Muscle layer of duodenum (tissue), 2 donors: ENCODE measurements around the gene GPRIN3.
"Not testable (repeated sequence)": the region's sequence is repeated elsewhere in the genome, so short reads cannot be mapped to it uniquely, and the experiment has no call there.

ENCODE experiments used
- H3K27ac ChIP-seq: one replicate; pipeline ENCODE4 v1.7.0; 2013; ENCODE audit warnings: mild to moderate bottlenecking, low read length
- H3K27me3 ChIP-seq: one replicate; pipeline ENCODE4 v1.7.0; 2013; ENCODE audit warnings: low read depth, mild to moderate bottlenecking, control low read depth, low read length
- H3K36me3 ChIP-seq, 2 donors: one replicate each; pipeline ENCODE4 v1.7.0; 2013; ENCODE audit warnings: low read length in 2 of 2, control low read depth in 1 of 2, mild to moderate bottlenecking in 1 of 2; ENCODE audit not compliant: insufficient read depth in 2 of 2, control insufficient read depth in 1 of 2
- H3K4me1 ChIP-seq, 2 donors: one replicate each; pipeline ENCODE4 v1.7.0; 2013; ENCODE audit warnings: low read length in 2 of 2, mild to moderate bottlenecking in 2 of 2, control low read depth in 1 of 2, moderate library complexity in 1 of 2; ENCODE audit not compliant: insufficient read depth in 2 of 2, control insufficient read depth in 1 of 2
- H3K4me3 ChIP-seq, 2 donors: one replicate each; pipeline ENCODE4 v1.7.0; 2013; ENCODE audit warnings: low read length in 2 of 2, low read depth in 1 of 2, mild to moderate bottlenecking in 1 of 2
- H3K9me3 ChIP-seq, 2 donors: one replicate each; pipeline ENCODE4 v1.7.0; 2013; ENCODE audit warnings: low read length in 2 of 2, control low read depth in 1 of 2, mild to moderate bottlenecking in 1 of 2; ENCODE audit not compliant: control insufficient read depth in 1 of 2
- donor health status: healthy.

GPRIN3 gene

DNA sequence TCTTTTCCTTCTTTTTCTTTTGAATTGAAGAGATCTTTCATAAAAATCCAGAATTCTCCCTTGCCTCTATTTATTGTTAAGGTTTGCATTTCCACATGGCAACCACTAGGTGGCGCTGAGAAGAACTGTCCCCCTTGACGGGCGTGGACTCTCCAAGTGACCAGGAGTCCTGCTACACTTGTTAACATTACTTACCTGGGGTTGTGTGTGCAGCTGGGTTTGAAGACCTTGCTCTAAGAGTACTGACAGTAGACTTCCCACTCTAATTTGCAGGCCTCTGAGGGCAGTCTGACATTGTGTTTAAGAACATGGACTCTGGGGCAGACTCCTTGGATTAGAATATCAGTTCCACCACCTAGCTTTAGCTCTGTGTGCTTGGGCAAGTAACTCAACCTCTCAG lies 52.8 kb downstream of the GPRIN3 start:
- Histone ChIP-seq H3K4me1 (peaks cover 0 to 4% of the 10 kb centered on the region in 2 donors), H3K36me3 (no peaks in the 10 kb centered on the region), H3K4me3 (no peak overlapping the region), H3K9me3 (no peaks in the 10 kb centered on the region), H3K27ac (no peak overlapping the region), H3K27me3 (no peaks in the 10 kb centered on the region)

- not testable (repeated sequence) for H3K27ac ChIP-seq, H3K9me3 ChIP-seq, H3K27me3 ChIP-seq, H3K36me3 ChIP-seq, H3K4me1 ChIP-seq, H3K4me3 ChIP-seq
Observed at GRCh38 chr4:89254347-89254746, 53.3 kb downstream of the GPRIN3 start.

- H3K4me3 ChIP-seq: no peak overlapping the region
- H3K27ac ChIP-seq: no peak overlapping the region
- H3K27me3 ChIP-seq: no peaks in the 10 kb centered on the region
- no peaks in the 10 kb centered on the region for H3K9me3 ChIP-seq
- H3K36me3 ChIP-seq: peaks cover 0 to 4% of the 10 kb centered on the region in 2 donors
- peaks cover 0 to 4% of the 10 kb centered on the region in 2 donors for H3K4me1 ChIP-seq
Observed at GRCh38 chr4:89253935-89254334, 53.7 kb downstream of the GPRIN3 start.

DNA sequence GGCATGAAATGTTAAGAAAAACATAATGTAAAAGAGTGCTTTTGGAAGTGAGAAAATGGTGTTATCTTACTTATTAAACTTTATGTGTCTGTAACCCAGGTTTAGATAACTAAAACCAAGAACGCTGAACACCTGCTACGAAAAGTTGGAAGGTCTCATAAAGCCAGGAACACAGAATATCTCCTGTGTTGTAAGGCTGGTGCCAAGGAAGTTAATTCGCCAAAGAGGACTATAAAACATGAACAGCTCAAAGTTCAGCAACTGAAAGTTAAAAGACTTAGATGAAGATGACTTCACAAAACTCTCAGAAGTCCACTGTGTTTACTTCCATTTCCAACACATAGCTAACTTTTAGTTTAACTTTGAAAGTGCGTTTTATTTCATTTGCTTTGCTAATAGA lies 54.3 kb downstream of the GPRIN3 start:
- Histone ChIP-seq H3K36me3 (peaks cover 0 to 4% of the 10 kb centered on the region in 2 donors), H3K4me1 (peaks cover 0 to 4% of the 10 kb centered on the region in 2 donors), H3K4me3 (no peak overlapping the region), H3K27me3 (no peaks in the 10 kb centered on the region), H3K27ac (peak overlapping the region; percentile 41), H3K9me3 (no peaks in the 10 kb centered on the region)

DNA sequence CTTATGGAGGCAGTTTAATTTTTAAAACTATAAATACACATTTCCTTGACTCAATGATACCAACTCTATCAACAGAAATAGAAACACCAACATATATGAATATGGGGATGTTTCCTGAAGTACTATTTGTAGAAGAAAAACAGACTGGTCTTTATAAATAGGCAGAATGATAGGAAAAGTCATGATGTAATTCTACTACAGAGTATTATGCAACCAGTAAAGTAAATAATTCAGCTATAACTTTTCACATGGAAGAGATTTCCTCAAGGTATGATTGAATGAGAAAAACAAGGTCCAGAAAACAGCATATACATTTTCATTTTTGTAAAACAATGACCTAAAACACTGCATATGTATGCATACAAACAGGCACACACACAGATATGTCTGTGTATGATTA lies 56.2 kb downstream of the GPRIN3 start:
- Histone ChIP-seq H3K9me3 (no peaks in the 10 kb centered on the region), H3K27ac (peak overlapping the region; percentile 2)

GRCh38 chr4:89249716-89250361 lies 57.8 kb downstream of the GPRIN3 start:
- peak overlapping the region in 1 of 2 donors; percentile 37 for H3K4me3 ChIP-seq
- no peak overlapping the region for H3K27ac ChIP-seq
- H3K4me1 ChIP-seq: no peaks in the 10 kb centered on the region

More for the DNA sequence above, 56.2 kb downstream of the GPRIN3 start:
- Histone ChIP-seq H3K27me3 (no peaks in the 10 kb centered on the region), H3K4me3 (no peak overlapping the region), H3K36me3 (peaks cover 0 to 4% of the 10 kb centered on the region in 2 donors), H3K4me1 (no peaks in the 10 kb centered on the region)

DNA sequence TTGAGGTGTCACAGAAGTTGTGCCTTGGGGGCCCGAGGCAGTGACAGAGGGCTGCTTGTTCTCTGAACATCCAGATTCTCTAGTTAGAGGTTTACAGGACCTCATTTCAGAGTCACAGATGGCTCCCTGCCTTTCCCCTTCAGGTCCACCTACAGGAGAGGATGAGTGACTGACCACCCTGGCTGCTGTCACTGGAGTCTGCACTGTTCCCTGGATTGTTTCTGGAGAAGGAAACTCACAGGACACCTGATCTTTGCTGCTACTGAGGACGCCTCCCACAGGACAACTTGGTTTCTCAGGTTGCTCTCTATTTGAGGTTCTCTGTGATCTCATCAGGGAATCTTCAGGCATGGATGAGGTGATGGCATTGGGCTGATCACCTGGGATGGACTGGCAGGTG lies 58.3 kb downstream of the GPRIN3 start:
- no peaks in the 10 kb centered on the region for H3K9me3 ChIP-seq
- no peaks in the 10 kb centered on the region for H3K27me3 ChIP-seq
- H3K4me1 ChIP-seq: no peaks in the 10 kb centered on the region
- H3K4me3 ChIP-seq: peak overlapping the region in 1 of 2 donors; percentile 37
- peaks cover 0 to 4% of the 10 kb centered on the region in 2 donors for H3K36me3 ChIP-seq
- H3K27ac ChIP-seq: peak overlapping the region; percentile 37

More at GRCh38 chr4:89249716-89250361, 57.8 kb downstream of the GPRIN3 start:
- no peaks in the 10 kb centered on the region for H3K27me3 ChIP-seq
- H3K36me3 ChIP-seq: peaks cover 0 to 4% of the 10 kb centered on the region in 2 donors
- H3K9me3 ChIP-seq: no peaks in the 10 kb centered on the region

DNA sequence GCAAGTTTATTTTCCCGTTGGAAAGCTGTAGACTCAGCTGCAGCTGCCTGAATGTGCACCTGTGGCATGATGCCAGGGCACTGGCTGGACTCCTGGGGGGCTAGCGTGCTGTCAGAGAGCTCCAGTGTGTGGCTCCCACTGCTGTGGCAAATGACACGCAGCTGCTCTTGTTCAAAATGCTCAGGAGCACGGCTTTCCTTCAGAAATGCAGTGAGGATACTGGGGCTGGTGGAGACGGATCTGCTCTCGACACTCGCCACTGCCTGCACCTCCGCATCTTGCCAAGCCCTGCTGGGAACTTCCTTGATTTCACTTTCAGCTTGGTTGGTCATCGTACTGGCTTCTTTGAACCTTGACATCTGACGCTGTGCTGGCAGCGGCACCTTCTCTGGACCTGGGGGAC lies 58.7 kb downstream of the GPRIN3 start:
- Histone ChIP-seq H3K36me3 (peaks cover 0 to 4% of the 10 kb centered on the region in 2 donors), H3K27me3 (no peaks in the 10 kb centered on the region), H3K4me1 (no peaks in the 10 kb centered on the region), H3K27ac (peak overlapping the region; percentile 37), H3K9me3 (no peaks in the 10 kb centered on the region), H3K4me3 (peak overlapping the region in 1 of 2 donors; percentile 37)

DNA sequence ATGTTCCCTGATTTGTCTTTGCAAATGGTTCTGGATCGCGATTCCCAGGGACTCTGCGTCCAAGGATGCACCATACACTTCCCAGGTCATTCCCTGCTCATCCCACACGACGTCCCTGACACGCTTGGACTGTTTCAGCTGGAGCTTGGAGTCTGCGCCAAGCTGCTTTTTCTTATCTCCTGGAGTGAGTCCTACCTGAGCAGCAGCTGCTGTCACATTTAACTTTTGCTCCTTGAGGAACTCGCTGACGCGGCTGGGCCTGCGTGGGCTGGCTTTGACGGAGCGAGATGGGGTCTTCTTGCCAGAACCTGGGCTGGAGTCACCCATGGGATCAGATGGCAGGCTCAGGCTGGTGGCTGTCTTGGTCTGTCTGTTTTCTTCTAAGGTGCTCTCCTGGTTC lies 59.6 kb downstream of the GPRIN3 start:
- Histone ChIP-seq H3K9me3 (no peaks in the 10 kb centered on the region), H3K27ac (no peak overlapping the region), H3K36me3 (peaks cover 0 to 4% of the 10 kb centered on the region in 2 donors), H3K4me1 (no peaks in the 10 kb centered on the region), H3K4me3 (peak overlapping the region in 1 of 2 donors; percentile 8), H3K27me3 (no peaks in the 10 kb centered on the region)

DNA sequence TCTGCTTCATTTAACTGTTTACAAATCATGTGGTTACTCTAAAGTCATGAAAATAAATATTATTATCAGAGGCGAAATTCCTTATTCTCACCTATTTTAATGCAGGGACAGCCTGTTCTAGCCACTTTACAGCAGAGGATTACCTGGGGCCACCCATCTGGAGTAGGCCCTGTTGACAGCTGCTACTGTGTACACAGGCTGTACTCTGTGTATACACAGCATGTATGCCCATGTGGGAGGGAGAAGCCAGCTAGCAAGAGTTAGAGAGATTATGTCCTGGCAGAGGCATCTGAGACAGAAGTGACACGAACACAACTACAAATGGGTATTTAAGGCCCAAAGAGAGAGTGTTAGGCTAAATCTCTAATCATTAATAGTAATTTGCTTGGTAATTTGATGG lies 62.1 kb downstream of the GPRIN3 start:
- H3K27ac ChIP-seq: no peak overlapping the region
- no peak overlapping the region for H3K4me3 ChIP-seq
- H3K27me3 ChIP-seq: no peaks in the 10 kb centered on the region
- peaks cover 0 to 4% of the 10 kb centered on the region in 2 donors for H3K36me3 ChIP-seq
- no peaks in the 10 kb centered on the region for H3K9me3 ChIP-seq
- H3K4me1 ChIP-seq: no peaks in the 10 kb centered on the region

DNA sequence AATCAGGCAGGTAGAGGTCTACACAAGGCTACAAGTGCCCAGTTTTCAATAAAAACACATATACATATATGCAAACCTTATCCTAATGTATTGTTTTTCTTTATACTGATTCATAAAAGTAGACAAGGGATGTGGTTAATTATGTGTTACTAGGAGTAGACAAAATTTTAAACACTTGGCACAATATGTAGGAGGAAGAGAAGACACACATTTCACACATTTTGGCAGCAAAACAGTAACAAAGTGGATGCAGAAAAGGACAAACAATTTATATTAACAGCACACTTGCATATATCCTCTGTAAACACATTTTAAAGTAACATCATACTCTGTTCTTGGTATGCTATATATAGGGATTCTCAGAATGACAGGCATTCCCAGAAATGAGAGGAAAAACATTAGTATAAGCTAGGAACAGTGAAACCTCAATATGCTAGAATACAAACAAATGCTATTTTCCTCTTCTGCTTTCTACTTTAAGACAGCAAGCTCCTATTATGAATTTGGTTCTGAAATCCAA lies 63.8 kb downstream of the GPRIN3 start:
- Histone ChIP-seq H3K27me3 (no peaks in the 10 kb centered on the region), H3K36me3 (no peaks in the 10 kb centered on the region), H3K4me3 (no peak overlapping the region), H3K4me1 (no peaks in the 10 kb centered on the region), H3K9me3 (no peaks in the 10 kb centered on the region), H3K27ac (no peak overlapping the region)
